ENCODE data around the gene TMCC1. TPM values are rescaled to one million over a fixed set of nuclear protein-coding genes. Genes with fewer than 3 reads are reported as not detected.

Gene TMCC1
- polyA plus RNA-seq, 1 of the 3 experiments (the other 2 are of a cell fraction): 7.2 TPM

DNA sequence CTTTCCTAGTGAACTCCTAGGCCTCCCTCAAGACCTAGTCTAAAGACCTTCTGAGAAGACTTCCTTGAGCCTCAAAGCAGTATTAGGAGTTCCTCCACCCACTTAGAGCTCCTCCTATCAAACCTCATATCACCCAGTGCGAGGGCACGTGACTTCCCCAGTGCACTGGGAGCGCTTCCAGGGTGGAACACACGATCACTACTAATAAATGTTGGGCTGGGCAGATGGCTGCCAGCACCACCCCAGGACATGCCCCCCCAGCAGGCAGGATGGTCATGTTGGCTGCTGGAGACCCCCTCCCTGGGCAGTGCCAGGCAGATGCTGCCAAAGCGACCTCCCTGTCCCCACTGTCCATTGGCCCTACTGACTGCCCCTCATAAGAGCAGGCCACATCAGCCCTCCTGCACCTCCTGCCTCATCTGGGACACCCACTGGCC lies 278.6 kb downstream of the TMCC1 start:
- H3K9ac ChIP-seq: no peak overlapping the region
- no peak overlapping the region for H3K4me2 ChIP-seq
- H3F3A ChIP-seq (replicated peaks; ENCODE audit: insufficient read depth): peaks cover 2% of the 10 kb centered on the region
- H3K27me3 ChIP-seq (ENCODE audit: insufficient read depth): no peaks in the 10 kb centered on the region
- DNase-seq: no peak
- no peak overlapping the region for H2AFZ ChIP-seq (ENCODE audit: low read depth)
- H3K9me2 ChIP-seq: no peaks in the 10 kb centered on the region
- TF ChIP-seq, protein P1, sequence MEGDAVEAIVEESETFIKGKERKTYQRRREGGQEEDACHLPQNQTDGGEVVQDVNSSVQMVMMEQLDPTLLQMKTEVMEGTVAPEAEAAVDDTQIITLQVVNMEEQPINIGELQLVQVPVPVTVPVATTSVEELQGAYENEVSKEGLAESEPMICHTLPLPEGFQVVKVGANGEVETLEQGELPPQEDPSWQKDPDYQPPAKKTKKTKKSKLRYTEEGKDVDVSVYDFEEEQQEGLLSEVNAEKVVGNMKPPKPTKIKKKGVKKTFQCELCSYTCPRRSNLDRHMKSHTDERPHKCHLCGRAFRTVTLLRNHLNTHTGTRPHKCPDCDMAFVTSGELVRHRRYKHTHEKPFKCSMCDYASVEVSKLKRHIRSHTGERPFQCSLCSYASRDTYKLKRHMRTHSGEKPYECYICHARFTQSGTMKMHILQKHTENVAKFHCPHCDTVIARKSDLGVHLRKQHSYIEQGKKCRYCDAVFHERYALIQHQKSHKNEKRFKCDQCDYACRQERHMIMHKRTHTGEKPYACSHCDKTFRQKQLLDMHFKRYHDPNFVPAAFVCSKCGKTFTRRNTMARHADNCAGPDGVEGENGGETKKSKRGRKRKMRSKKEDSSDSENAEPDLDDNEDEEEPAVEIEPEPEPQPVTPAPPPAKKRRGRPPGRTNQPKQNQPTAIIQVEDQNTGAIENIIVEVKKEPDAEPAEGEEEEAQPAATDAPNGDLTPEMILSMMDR (IDR thresholded peaks at IDR 0.05): no peak
- TF ChIP-seq FOXM1 (IDR thresholded peaks at IDR 0.05; ENCODE audit: low read depth): no peak
- TF ChIP-seq JUND (IDR thresholded peaks at IDR 0.05): no peak
- TF ChIP-seq, protein P2, sequence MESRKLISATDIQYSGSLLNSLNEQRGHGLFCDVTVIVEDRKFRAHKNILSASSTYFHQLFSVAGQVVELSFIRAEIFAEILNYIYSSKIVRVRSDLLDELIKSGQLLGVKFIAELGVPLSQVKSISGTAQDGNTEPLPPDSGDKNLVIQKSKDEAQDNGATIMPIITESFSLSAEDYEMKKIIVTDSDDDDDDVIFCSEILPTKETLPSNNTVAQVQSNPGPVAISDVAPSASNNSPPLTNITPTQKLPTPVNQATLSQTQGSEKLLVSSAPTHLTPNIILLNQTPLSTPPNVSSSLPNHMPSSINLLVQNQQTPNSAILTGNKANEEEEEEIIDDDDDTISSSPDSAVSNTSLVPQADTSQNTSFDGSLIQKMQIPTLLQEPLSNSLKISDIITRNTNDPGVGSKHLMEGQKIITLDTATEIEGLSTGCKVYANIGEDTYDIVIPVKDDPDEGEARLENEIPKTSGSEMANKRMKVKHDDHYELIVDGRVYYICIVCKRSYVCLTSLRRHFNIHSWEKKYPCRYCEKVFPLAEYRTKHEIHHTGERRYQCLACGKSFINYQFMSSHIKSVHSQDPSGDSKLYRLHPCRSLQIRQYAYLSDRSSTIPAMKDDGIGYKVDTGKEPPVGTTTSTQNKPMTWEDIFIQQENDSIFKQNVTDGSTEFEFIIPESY (IDR thresholded peaks at IDR 0.05; ENCODE audit: borderline replicate concordance, low read depth): no peak
- TF ChIP-seq, protein P3, sequence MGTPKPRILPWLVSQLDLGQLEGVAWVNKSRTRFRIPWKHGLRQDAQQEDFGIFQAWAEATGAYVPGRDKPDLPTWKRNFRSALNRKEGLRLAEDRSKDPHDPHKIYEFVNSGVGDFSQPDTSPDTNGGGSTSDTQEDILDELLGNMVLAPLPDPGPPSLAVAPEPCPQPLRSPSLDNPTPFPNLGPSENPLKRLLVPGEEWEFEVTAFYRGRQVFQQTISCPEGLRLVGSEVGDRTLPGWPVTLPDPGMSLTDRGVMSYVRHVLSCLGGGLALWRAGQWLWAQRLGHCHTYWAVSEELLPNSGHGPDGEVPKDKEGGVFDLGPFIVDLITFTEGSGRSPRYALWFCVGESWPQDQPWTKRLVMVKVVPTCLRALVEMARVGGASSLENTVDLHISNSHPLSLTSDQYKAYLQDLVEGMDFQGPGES (IDR thresholded peaks at IDR 0.05; ENCODE audit: low read depth, low read length): no peak
- no peak for TF ChIP-seq SIN3A (IDR thresholded peaks at IDR 0.05; ENCODE audit: borderline replicate concordance, low read depth, low read length)
- no peak for TF ChIP-seq FOXJ3 (CRISPR knock-in tag; IDR thresholded peaks at IDR 0.05)
- TF ChIP-seq EZH2phosphoT487 (IDR thresholded peaks at IDR 0.05; ENCODE audit: borderline replicate concordance, low read depth): no peak
- TF ChIP-seq GABPA (IDR thresholded peaks at IDR 0.05; ENCODE audit: low read depth): no peak
- TF ChIP-seq MEF2A (IDR thresholded peaks at IDR 0.05; ENCODE audit: borderline replicate concordance, low read depth): no peak
- no peak for TF ChIP-seq RAD21 (IDR thresholded peaks at IDR 0.05; ENCODE audit: low read length)
- no peak for TF ChIP-seq POLR2AphosphoS5 (IDR thresholded peaks at IDR 0.05; ENCODE audit: low read depth, low read length)
- TF ChIP-seq EP300 (IDR thresholded peaks at IDR 0.05; ENCODE audit: borderline replicate concordance in 1 of 2, low read depth in 1 of 2, low read length in 1 of 2): no peak
- TF ChIP-seq GATA2 (CRISPR knock-in tag; IDR thresholded peaks at IDR 0.05): no peak
- TF ChIP-seq, protein P4, sequence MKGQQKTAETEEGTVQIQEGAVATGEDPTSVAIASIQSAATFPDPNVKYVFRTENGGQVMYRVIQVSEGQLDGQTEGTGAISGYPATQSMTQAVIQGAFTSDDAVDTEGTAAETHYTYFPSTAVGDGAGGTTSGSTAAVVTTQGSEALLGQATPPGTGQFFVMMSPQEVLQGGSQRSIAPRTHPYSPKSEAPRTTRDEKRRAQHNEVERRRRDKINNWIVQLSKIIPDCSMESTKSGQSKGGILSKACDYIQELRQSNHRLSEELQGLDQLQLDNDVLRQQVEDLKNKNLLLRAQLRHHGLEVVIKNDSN (IDR thresholded peaks at IDR 0.05; ENCODE audit: borderline replicate concordance, low read depth): no peak
- TF ChIP-seq, protein P5, sequence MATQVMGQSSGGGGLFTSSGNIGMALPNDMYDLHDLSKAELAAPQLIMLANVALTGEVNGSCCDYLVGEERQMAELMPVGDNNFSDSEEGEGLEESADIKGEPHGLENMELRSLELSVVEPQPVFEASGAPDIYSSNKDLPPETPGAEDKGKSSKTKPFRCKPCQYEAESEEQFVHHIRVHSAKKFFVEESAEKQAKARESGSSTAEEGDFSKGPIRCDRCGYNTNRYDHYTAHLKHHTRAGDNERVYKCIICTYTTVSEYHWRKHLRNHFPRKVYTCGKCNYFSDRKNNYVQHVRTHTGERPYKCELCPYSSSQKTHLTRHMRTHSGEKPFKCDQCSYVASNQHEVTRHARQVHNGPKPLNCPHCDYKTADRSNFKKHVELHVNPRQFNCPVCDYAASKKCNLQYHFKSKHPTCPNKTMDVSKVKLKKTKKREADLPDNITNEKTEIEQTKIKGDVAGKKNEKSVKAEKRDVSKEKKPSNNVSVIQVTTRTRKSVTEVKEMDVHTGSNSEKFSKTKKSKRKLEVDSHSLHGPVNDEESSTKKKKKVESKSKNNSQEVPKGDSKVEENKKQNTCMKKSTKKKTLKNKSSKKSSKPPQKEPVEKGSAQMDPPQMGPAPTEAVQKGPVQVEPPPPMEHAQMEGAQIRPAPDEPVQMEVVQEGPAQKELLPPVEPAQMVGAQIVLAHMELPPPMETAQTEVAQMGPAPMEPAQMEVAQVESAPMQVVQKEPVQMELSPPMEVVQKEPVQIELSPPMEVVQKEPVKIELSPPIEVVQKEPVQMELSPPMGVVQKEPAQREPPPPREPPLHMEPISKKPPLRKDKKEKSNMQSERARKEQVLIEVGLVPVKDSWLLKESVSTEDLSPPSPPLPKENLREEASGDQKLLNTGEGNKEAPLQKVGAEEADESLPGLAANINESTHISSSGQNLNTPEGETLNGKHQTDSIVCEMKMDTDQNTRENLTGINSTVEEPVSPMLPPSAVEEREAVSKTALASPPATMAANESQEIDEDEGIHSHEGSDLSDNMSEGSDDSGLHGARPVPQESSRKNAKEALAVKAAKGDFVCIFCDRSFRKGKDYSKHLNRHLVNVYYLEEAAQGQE (IDR thresholded peaks at IDR 0.05; ENCODE audit: low read depth, low read length): no peak
- no peak for TF ChIP-seq TEAD4 (IDR thresholded peaks at IDR 0.05; ENCODE audit: borderline replicate concordance, insufficient read depth)
- no peak for TF ChIP-seq FOSL2 (IDR thresholded peaks at IDR 0.05; ENCODE audit: borderline replicate concordance, low read depth)
- no peak for TF ChIP-seq RCOR1 (IDR thresholded peaks at IDR 0.05; ENCODE audit: low read length)
- no peak for TF ChIP-seq NRF1 (IDR thresholded peaks at IDR 0.05; ENCODE audit: low read depth, low read length)
- H4K20me1 ChIP-seq (ENCODE audit: insufficient read depth): no peaks in the 10 kb centered on the region
- WGBS (ENCODE audit: low lambda C conversion rate): 72% methylated on average over 4 of the region's 5 CpGs
- H3K27ac ChIP-seq (ENCODE audit: low read depth in 2 of 2, low read length in 1 of 2): no peak overlapping the region
- CTCF ChIA-PET: no interaction called here
- no peaks in the 10 kb centered on the region for H3K36me3 ChIP-seq (replicated peaks in 1 of 2; ENCODE audit: control insufficient read depth in 1 of 2, insufficient read depth in 2 of 2, low read length in 1 of 2)
- no peaks in the 10 kb centered on the region for H3K9me3 ChIP-seq
- H3K4me3 ChIP-seq (ENCODE audit: low read depth in 2 of 2, low read length in 1 of 2): no peak overlapping the region
- H3K4me1 ChIP-seq (ENCODE audit: control insufficient read depth in 1 of 2, insufficient read depth in 2 of 2, low read depth in 1 of 2, low read length in 1 of 2): peaks cover 0 to 7% of the 10 kb centered on the region in 2 experiments; a peak in 1 of 4 replicates
- no peaks in the 10 kb centered on the region for H3K79me2 ChIP-seq (ENCODE audit: insufficient read depth)
- POLR2A ChIA-PET: no interaction called here
